GM23248 (cell line): ENCODE results near the gene OR10G8. TPM values are rescaled to one million over a fixed set of nuclear protein-coding genes. Genes with fewer than 3 reads are reported as not detected.
"Not testable (repeated sequence)": the region's sequence is repeated elsewhere in the genome, so short reads cannot be mapped to it uniquely, and the experiment has no call there.

Source experiments
- DNase-seq: peaks from one replicate; pipeline ENCODE4 v3.0.0-alpha.2; 2015
- H2AFZ ChIP-seq: fragments of 200-600 bp; sonication (generic); 2 replicates; pipeline ENCODE4 v1.6.1; 2016; ENCODE audit warnings: antibody characterized with exemption
- H3F3A ChIP-seq: fragments of 200-600 bp; sonication (generic); 2 replicates; pipeline ENCODE4 v1.6.1; 2016; ENCODE audit warnings: mild to moderate bottlenecking, antibody characterized with exemption, mixed run types; ENCODE audit not compliant: insufficient read depth
- H3K27ac ChIP-seq: fragments of 200-600 bp; sonication (generic); 2 replicates; pipeline ENCODE4 v1.5.1; 2016; ENCODE audit warnings: mild to moderate bottlenecking
- H3K27me3 ChIP-seq: fragments of 200-600 bp; sonication (generic); replicated peaks from 2 replicates; pipeline ENCODE4 v1.6.1; 2016; ENCODE audit warnings: mild to moderate bottlenecking; ENCODE audit not compliant: insufficient read depth
- H3K36me3 ChIP-seq: fragments of 200-600 bp; sonication (generic); 2 replicates; pipeline ENCODE4 v1.6.1; 2016; ENCODE audit warnings: low read depth, mild to moderate bottlenecking
- H3K4me1 ChIP-seq: fragments of 200-600 bp; sonication (generic); 2 replicates; pipeline ENCODE4 v1.6.1; 2016; ENCODE audit warnings: mild to moderate bottlenecking; ENCODE audit not compliant: insufficient read depth
- H3K4me2 ChIP-seq: fragments of 200-600 bp; sonication (generic); one replicate; pipeline ENCODE4 v1.6.1; 2016; ENCODE audit warnings: mild to moderate bottlenecking; ENCODE audit not compliant: unreplicated experiment
- H3K4me3 ChIP-seq: fragments of 200-600 bp; sonication (generic); 2 replicates; pipeline ENCODE4 v1.5.1; 2016; ENCODE audit warnings: mild to moderate bottlenecking
- H3K79me2 ChIP-seq: fragments of 200-600 bp; sonication (generic); 2 replicates; pipeline ENCODE4 v1.6.1; 2016; ENCODE audit warnings: mild to moderate bottlenecking; ENCODE audit not compliant: insufficient read depth
- H3K9ac ChIP-seq: fragments of 200-600 bp; sonication (generic); 2 replicates; pipeline ENCODE4 v1.6.1; 2016; ENCODE audit warnings: mild to moderate bottlenecking
- H3K9me2 ChIP-seq: fragments of 200-600 bp; sonication (generic); 2 replicates; pipeline ENCODE4 v1.6.1; 2016; ENCODE audit warnings: mixed run types, mild to moderate bottlenecking, moderate library complexity; ENCODE audit not compliant: insufficient read depth
- H3K9me3 ChIP-seq: fragments of 200-600 bp; sonication (generic); one replicate; pipeline ENCODE4 v1.6.1; 2017; ENCODE audit warnings: low read depth
- H4K20me1 ChIP-seq: fragments of 200-600 bp; sonication (generic); 2 replicates; pipeline ENCODE4 v1.6.0; 2016; ENCODE audit not compliant: insufficient read depth
- EZH2 ChIP-seq: fragments of 200-600 bp; sonication (generic); IDR thresholded peaks from 2 replicates; pipeline ENCODE4 v1.6.1; 2018; ENCODE audit warnings: antibody characterized with exemption, mild to moderate bottlenecking; ENCODE audit not compliant: insufficient read depth, poor library complexity, severe bottlenecking
- EZH2phosphoT487 ChIP-seq: fragments of 200-600 bp; sonication (generic); IDR thresholded peaks from 2 replicates; pipeline ENCODE4 v1.6.1; 2018; ENCODE audit warnings: antibody characterized with exemption, moderate library complexity, mild to moderate bottlenecking, low read depth; ENCODE audit not compliant: insufficient read depth
- WGBS, 2 experiments: methylation state at CpG; one replicate each; pipeline ENCODE4 v1.1.6; 2015 to 2017; ENCODE audit warnings: low lambda C conversion rate in 2 of 2, low coverage in 1 of 2; ENCODE audit errors: missing lambda C conversion rate in 2 of 2; 5-methylcytosine and 5-hydroxymethylcytosine counted together
- in situ Hi-C: fragments of 300-500 bp; cut with MboI; formaldehyde crosslinking; loops from 2 replicates; pipeline ENCODE4 v1.15.0; 2020
- polyA plus RNA-seq: library from polyadenylated mRNA; unstranded; fragments of >200 nt; fragmentation: Nextera tagmentation; extraction: Ambion mirVana; gene quantifications from 2 replicates; pipeline ENCODE4 v1.2.1, GENCODE V29; 2016
- total RNA-seq: library from RNA; depleted of rRNA; stranded (reverse); fragments of >200 nt; shearing (Covaris generic); gene quantifications from 2 replicates; pipeline ENCODE4 v1.2.3, GENCODE V29; 2014

Gene OR10G8
- total and polyA plus RNA-seq, 2 experiments from 2014 or later, result not detected

GRCh38 chr11:124012697-124013096, 13.9 kb upstream of the OR10G8 start, which contains the start of gene OR10G4:
Gene OR10G4 (plus strand): TSS chr11:124012997. CDS start chr11:124015575, 2,578 bp downstream.
- no peaks in the 10 kb centered on the region for H4K20me1 ChIP-seq
- no peaks in the 10 kb centered on the region for H3K27me3 ChIP-seq
- no peak for DNase-seq
- H3K9ac ChIP-seq, result no peak within 1 kb of the TSS
- H3K4me3 ChIP-seq, result no peak within 1 kb of the TSS
- no peaks in the 10 kb centered on the region for H3K79me2 ChIP-seq
- no peaks in the 10 kb centered on the region for H3K9me2 ChIP-seq
- no peak within 1 kb of the TSS for H3K4me2 ChIP-seq
- no peak within 1 kb of the TSS for H3K27ac ChIP-seq
- no peak for TF ChIP-seq EZH2phosphoT487
- no peak for TF ChIP-seq EZH2
- in situ Hi-C loops, result no loop called here
- H2AFZ ChIP-seq, result no peak within 1 kb of the TSS
- no peaks in the 10 kb centered on the region for H3K36me3 ChIP-seq
- no peaks in the 10 kb centered on the region for H3F3A ChIP-seq
- no peaks in the 10 kb centered on the region for H3K9me3 ChIP-seq
- 18 to 21% methylated on average over 2 of the region's 2 CpGs for WGBS, 2 experiments
- no peaks in the 10 kb centered on the region for H3K4me1 ChIP-seq

DNA sequence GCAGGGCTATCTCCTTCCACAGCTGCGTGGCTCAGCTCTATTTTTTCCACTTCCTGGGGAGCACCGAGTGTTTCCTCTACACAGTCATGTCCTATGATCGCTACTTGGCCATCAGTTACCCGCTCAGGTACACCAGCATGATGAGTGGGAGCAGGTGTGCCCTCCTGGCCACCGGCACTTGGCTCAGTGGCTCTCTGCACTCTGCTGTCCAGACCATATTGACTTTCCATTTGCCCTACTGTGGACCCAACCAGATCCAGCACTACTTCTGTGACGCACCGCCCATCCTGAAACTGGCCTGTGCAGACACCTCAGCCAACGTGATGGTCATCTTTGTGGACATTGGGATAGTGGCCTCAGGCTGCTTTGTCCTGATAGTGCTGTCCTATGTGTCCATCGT, 10.8 kb upstream of the OR10G8 start:
- H4K20me1 ChIP-seq, H3F3A ChIP-seq, H3K36me3 ChIP-seq, H3K9me2 ChIP-seq, DNase-seq, H3K4me3 ChIP-seq, H3K9ac ChIP-seq, in situ Hi-C loops, H3K79me2 ChIP-seq, H3K9me3 ChIP-seq, H2AFZ ChIP-seq, H3K27me3 ChIP-seq, H3K4me2 ChIP-seq, H3K27ac ChIP-seq, H3K4me1 ChIP-seq: not testable (repeated sequence)
- 46 to 53% methylated on average over 5 to 6 of the region's 9 CpGs for WGBS, 2 experiments

- Histone ChIP-seq H3K27ac (no peak overlapping the region), H3K79me2 (no peaks in the 10 kb centered on the region), H3K36me3 (no peaks in the 10 kb centered on the region), H3K4me2 (no peak overlapping the region), H3K4me1 (no peaks in the 10 kb centered on the region), H4K20me1 (no peaks in the 10 kb centered on the region), H3K4me3 (no peak overlapping the region), H3F3A (no peaks in the 10 kb centered on the region), H3K27me3 (no peaks in the 10 kb centered on the region), H3K9ac (no peak overlapping the region), H3K9me3 (no peaks in the 10 kb centered on the region), H2AFZ (no peak overlapping the region), H3K9me2 (no peaks in the 10 kb centered on the region)
- no peak for TF ChIP-seq EZH2
- TF ChIP-seq EZH2phosphoT487, result no peak
- in situ Hi-C loops, result no loop called here
- WGBS, 2 experiments, result 29 to 50% methylated on average over 1 of the region's 1 CpG
- DNase-seq, result no peak
Observed at GRCh38 chr11:124036666-124037065, 10.1 kb downstream of the OR10G8 start.

DNA sequence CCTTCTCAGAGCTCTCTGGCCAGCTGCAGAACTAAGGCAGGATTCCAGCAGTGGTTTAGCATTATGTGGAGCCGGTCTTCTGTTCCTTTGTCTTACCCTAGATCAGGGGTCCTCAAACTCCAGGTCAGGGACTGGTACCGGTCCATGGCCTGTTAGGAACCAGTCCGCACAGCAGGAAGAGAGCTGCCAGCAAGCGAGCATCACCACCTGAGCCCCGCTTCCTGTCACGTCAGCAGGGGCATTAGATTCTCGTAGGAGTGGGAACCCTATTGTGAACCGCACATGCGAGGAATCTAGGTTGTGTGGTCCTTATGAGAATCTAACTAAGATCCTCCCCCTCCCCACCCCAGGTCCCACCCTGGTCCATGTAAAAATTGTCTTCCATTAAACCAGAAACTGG, 13.0 kb downstream of the OR10G8 start:
- Histone ChIP-seq H3K9me3 (no peaks in the 10 kb centered on the region), H3K36me3 (no peaks in the 10 kb centered on the region), H3K4me3 (no peak overlapping the region), H3K27me3 (no peaks in the 10 kb centered on the region; the same call in 1 of the 2 replicates), H3K79me2 (no peaks in the 10 kb centered on the region), H3K27ac (no peak overlapping the region), H2AFZ (no peak overlapping the region), H3F3A (no peaks in the 10 kb centered on the region), H3K9me2 (no peaks in the 10 kb centered on the region), H3K9ac (no peak overlapping the region), H3K4me2 (no peak overlapping the region), H3K4me1 (no peaks in the 10 kb centered on the region), H4K20me1 (no peaks in the 10 kb centered on the region)
- TF ChIP-seq EZH2 (no peak), EZH2phosphoT487 (no peak)
- in situ Hi-C loops, result no loop called here
- 57 to 58% methylated on average over 9 of the region's 9 CpGs for WGBS, 2 experiments
- DNase-seq, result no peak

DNA sequence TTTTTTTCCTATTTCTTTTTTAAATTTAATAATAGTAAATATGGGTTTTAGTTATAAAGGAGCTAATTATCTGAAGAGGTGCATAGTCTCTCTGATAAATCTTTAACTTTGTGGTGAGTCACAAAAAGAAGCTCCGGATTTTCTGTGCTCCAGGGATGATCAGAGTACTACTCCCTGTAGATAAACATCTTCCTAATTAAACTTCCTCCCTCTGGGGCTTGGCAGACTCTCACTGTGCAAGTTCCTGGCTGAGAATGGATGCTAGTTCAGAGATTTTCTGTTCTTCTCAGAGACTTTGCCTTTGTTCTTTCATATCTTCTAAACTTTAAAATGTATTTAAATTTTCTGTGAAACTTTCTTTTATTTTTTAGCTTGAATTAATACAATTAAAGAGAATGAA, 14.7 kb downstream of the OR10G8 start, which contains the start of gene OR10G7:
Gene OR10G7 (minus strand): TSS at position 72 of the 400 bp plus-strand sequence. CDS start 2,324 bp downstream, outside the sequence.
- in situ Hi-C loops, result no loop called here
- no peaks in the 10 kb centered on the region for H4K20me1 ChIP-seq
- H3K27me3 ChIP-seq, result no peaks in the 10 kb centered on the region; the same call in 1 of the 2 replicates
- no peak for TF ChIP-seq EZH2phosphoT487
- TF ChIP-seq EZH2, result no peak
- H2AFZ ChIP-seq, result no peak within 1 kb of the TSS
- H3K4me1 ChIP-seq, result no peaks in the 10 kb centered on the region
- H3K4me3 ChIP-seq, result no peak within 1 kb of the TSS
- H3K9me2 ChIP-seq, result no peaks in the 10 kb centered on the region
- H3F3A ChIP-seq, result no peaks in the 10 kb centered on the region
- DNase-seq, result no peak
- no peaks in the 10 kb centered on the region for H3K36me3 ChIP-seq
- no peak within 1 kb of the TSS for H3K9ac ChIP-seq
- no peak within 1 kb of the TSS for H3K27ac ChIP-seq
- 0 to 3% methylated on average over 1 of the region's 1 CpG for WGBS, 2 experiments
- H3K9me3 ChIP-seq, result no peaks in the 10 kb centered on the region
- no peak within 1 kb of the TSS for H3K4me2 ChIP-seq
- H3K79me2 ChIP-seq, result no peaks in the 10 kb centered on the region
